GM12865 (cell line): ENCODE measurements around the gene PRDM2.

Experiments used
- DNase-seq: peaks from one replicate; pipeline ENCODE4 v3.0.0; 2010; ENCODE audit warnings: low read depth
- H3K4me3 ChIP-seq: 2 replicates; pipeline ENCODE4 v1.5.1; 2011; ENCODE audit warnings: mild to moderate bottlenecking, low read depth, low read length, control low read depth
- TF ChIP-seq, protein P1 (sequence below): IDR thresholded peaks from 2 replicates; pipeline ENCODE4 v1.5.1; 2011; ENCODE audit warnings: low read length, control low read depth, low read depth, inconsistent platforms; ENCODE audit not compliant: insufficient read depth; ENCODE audit errors: missing control alignments

PRDM2 gene

GRCh38 chr1:13824626-13825025, 124.6 kb downstream of the PRDM2 start:
- H3K4me3 ChIP-seq = no peak overlapping the region

DNA sequence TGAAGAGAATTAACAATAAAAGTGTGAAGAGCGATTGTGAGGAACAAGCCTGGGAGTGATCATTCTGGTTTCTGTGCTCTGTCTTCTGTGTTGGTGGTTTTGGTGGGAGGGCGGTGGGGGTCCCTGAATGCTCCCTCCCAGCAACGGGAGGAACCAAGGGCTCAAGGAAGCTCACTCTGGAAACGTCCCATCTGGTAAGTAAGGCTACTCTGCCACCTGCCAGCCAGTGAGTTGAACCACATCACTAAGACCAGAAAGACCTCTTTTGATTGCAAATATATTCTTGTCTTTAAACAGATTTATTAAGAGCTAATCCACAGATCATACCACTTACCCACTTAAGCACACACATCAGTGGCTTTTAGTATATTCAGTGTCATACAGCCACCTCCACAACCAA, 125.0 kb downstream of the PRDM2 start:
- no peak overlapping the region for H3K4me3 ChIP-seq
- TF ChIP-seq, protein P1, sequence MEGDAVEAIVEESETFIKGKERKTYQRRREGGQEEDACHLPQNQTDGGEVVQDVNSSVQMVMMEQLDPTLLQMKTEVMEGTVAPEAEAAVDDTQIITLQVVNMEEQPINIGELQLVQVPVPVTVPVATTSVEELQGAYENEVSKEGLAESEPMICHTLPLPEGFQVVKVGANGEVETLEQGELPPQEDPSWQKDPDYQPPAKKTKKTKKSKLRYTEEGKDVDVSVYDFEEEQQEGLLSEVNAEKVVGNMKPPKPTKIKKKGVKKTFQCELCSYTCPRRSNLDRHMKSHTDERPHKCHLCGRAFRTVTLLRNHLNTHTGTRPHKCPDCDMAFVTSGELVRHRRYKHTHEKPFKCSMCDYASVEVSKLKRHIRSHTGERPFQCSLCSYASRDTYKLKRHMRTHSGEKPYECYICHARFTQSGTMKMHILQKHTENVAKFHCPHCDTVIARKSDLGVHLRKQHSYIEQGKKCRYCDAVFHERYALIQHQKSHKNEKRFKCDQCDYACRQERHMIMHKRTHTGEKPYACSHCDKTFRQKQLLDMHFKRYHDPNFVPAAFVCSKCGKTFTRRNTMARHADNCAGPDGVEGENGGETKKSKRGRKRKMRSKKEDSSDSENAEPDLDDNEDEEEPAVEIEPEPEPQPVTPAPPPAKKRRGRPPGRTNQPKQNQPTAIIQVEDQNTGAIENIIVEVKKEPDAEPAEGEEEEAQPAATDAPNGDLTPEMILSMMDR = no peak
- DNase-seq = no peak

More at GRCh38 chr1:13824626-13825025, 124.6 kb downstream of the PRDM2 start:
- TF ChIP-seq, protein P1 = no peak
- no peak for DNase-seq

DNA sequence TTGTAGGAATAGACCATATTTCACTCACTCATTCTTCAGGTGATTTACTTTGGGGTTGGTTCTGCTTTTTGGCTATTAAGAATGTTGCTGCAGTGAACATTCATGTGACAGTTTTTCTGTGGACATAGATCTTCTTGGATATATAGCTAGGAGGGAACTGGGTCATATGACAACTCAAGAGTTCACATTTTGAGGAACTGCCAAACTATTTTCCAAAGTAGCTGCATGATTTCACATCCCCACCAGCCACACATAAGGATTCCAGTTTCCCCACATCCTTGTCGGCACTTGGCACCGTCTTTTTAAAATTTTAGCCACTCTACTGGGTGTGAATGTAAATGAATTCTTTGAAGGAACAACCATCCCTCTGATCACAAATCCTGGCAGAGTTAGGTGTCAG, 126.0 kb downstream of the PRDM2 start:
- H3K4me3 ChIP-seq = no peak overlapping the region
- TF ChIP-seq, protein P1 = no peak

DNA sequence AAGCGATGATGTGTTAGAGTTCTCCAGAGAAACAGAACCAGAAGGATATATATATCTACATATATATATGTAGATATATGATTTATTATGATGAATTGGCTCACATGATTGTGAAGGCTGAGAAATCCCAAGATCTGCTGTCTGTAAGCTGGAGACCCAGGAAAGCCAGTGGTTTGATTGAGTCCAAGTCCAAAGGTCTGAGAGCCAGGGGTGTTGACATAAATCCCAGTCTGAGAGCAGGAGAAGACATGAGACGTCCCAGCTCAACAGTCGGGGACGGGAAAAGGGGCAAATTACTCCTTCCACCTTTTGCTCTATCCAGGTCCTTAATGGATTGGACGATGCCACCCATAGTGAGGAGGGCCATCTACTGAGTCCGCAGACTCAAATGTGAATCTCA, 126.6 kb downstream of the PRDM2 start:
- no peak overlapping the region for H3K4me3 ChIP-seq
- no peak for DNase-seq
- TF ChIP-seq, protein P1 = no peak

More for the DNA sequence above, 126.0 kb downstream of the PRDM2 start:
- DNase-seq = no peak

GRCh38 chr1:13828454-13829151, 128.6 kb downstream of the PRDM2 start:
- H3K4me3 ChIP-seq = no peak overlapping the region
- TF ChIP-seq, protein P1 = peak; percentile 88
- DNase-seq = peak; percentile 83

DNA sequence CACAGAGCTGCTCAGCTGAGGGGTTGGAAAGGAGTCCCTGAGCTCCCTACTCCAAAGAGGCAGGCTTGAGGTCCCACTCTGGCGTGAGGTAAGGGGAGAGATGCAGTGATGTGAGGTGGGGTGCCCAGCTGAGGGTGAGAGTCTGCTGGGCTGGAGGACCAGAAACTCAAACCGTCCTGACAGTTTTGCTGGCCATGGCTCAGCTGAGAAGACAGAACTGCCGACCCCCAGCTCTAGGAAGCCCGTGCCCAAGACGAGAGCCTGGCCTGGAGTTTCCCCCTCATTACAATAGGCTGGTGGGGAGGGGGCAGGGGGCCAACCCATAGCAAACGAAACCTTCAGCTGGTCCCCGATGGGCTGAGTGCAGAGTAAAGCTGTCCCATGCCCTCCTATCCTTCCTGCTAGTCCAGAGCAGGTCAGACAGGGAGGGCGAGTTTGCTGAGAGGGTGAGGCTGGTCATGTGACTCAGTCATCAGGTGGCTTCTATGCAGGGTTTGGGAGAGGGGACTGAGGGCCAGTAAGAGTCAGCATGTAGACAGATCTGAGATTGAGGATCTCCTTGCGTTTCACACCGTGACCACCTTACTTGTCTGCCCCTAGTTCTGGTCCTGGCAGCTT, 129.3 kb downstream of the PRDM2 start:
- H3K4me3 ChIP-seq = no peak overlapping the region
- no peak for DNase-seq
- TF ChIP-seq, protein P1 = no peak
